PC-9 (cell line): ENCODE results near the gene TNS4. TPM values are rescaled to one million over a fixed set of nuclear protein-coding genes. Genes with fewer than 3 reads are reported as not detected.

Source experiments
- BruUV-seq: library from RNA; stranded (reverse); fragments of 400-500 nt; replicated peaks from 2 replicates; lab custom pipeline; 2021; lab: Mats Ljungman, UMichigan
- CTCF ChIA-PET: fragments of 300-600 bp; sonication (Branson Sonifier 250); formaldehyde crosslinking; loops from one replicate; lab custom pipeline; 2022; ENCODE audit warnings: antibody characterized with exemption; lab: Charles Lee
- POLR2A ChIA-PET: fragments of 300-600 bp; sonication (Branson Sonifier 250); formaldehyde crosslinking; loops from one replicate; lab custom pipeline; 2022; ENCODE audit warnings: antibody characterized with exemption; ENCODE audit not compliant: unreplicated experiment; lab: Charles Lee
- DNase-seq, 2 experiments: peaks; one replicate each; pipeline versions ENCODE4 v3.0.0 to v3.0.0-alpha.2; 2015 to 2022; ENCODE audit warnings: mixed read lengths in 1 of 2
- H2AFZ ChIP-seq: fragments of 200-600 bp; sonication (generic); 2 replicates; pipeline ENCODE4 v1.8.1; 2017; ENCODE audit warnings: antibody characterized with exemption
- H3F3A ChIP-seq: fragments of 200-600 bp; sonication (generic); 2 replicates; pipeline ENCODE4 v1.8.1; 2017; ENCODE audit warnings: antibody characterized with exemption, mild to moderate bottlenecking, low read depth; ENCODE audit not compliant: insufficient read depth
- H3K27ac ChIP-seq: fragments of 200-600 bp; sonication (generic); 2 replicates; pipeline ENCODE4 v1.6.1; 2016; ENCODE audit warnings: mixed run types
- H3K27me3 ChIP-seq: fragments of 200-600 bp; sonication (generic); 2 replicates; pipeline ENCODE4 v1.6.1; 2016; ENCODE audit warnings: low read depth, mixed run types; ENCODE audit not compliant: insufficient read depth
- H3K36me3 ChIP-seq: fragments of 200-600 bp; sonication (generic); 2 replicates; pipeline ENCODE4 v1.6.1; 2016; ENCODE audit warnings: low read depth, mixed run types
- H3K4me1 ChIP-seq: fragments of 200-600 bp; sonication (generic); replicated peaks from 2 replicates; pipeline ENCODE4 v1.6.1; 2016; ENCODE audit warnings: mixed run types; ENCODE audit not compliant: insufficient read depth
- H3K4me2 ChIP-seq: fragments of 200-600 bp; sonication (generic); 2 replicates; pipeline ENCODE4 v1.6.1; 2017; ENCODE audit warnings: mixed run types
- H3K4me3 ChIP-seq: fragments of 200-600 bp; sonication (generic); 2 replicates; pipeline ENCODE4 v1.6.1; 2016; ENCODE audit warnings: mixed run types
- H3K79me2 ChIP-seq: fragments of 200-600 bp; sonication (generic); 2 replicates; pipeline ENCODE4 v1.6.1; 2017; ENCODE audit warnings: low read depth, mixed run types
- H3K9me2 ChIP-seq: fragments of 200-600 bp; sonication (generic); 2 replicates; pipeline ENCODE4 v1.8.1; 2017; ENCODE audit warnings: mild to moderate bottlenecking; ENCODE audit not compliant: insufficient read depth
- H3K9me3 ChIP-seq: fragments of 200-600 bp; sonication (generic); 2 replicates; pipeline ENCODE4 v1.8.1; 2016; ENCODE audit warnings: low read depth; ENCODE audit not compliant: insufficient read depth
- H4K20me1 ChIP-seq: fragments of 200-600 bp; sonication (generic); 2 replicates; pipeline ENCODE4 v1.8.1; 2017; ENCODE audit not compliant: insufficient read depth
- CTCF ChIP-seq: fragments of 200-600 bp; sonication (generic); conservative IDR thresholded peaks from 2 replicates; pipeline ENCODE4 v1.6.1; 2017; ENCODE audit warnings: mixed run types, antibody characterized with exemption, mild to moderate bottlenecking, moderate library complexity
- EZH2 ChIP-seq: fragments of 200-600 bp; sonication (generic); IDR thresholded peaks from 2 replicates; pipeline ENCODE4 v1.8.0; 2017; ENCODE audit warnings: antibody characterized with exemption, low read depth
- intact Hi-C: fragments of 100-400 bp; cut with micrococcal nuclease; formaldehyde crosslinking; loops from one replicate; pipeline ENCODE4 v1.10.0; 2022; ENCODE audit not compliant: unreplicated experiment
- total RNA-seq: library from RNA; stranded (reverse); gene quantifications from 2 replicates; pipeline ENCODE4 v1.2.3, GENCODE V29; 2021

Gene TNS4
- total RNA-seq, 1 experiment from 2014 or later: 17.4 TPM

DNA sequence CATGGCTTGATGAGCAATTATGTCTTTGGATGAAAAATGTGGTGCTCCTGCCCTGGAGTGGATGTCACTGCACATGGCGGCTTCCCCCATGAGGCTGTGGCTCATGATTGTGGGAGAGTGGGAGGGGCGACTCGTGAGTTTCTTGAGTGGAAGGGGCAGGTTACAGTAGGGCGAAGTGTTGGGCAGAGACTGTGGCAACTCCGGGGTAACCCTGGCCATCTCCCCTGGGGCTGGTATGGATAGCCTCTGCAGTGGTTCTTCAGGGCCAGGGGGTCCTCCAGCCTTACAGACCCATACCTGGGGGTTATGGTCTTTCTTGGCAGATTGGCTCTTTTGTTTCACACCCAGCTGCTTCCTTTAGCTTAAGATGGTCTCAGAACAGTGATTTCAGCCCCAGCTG lies 1.3 kb upstream of the TNS4 start:
- Histone ChIP-seq H3K9me3 (no peaks in the 10 kb centered on the region), H3K4me3 (no peak overlapping the region), H3K27me3 (no peaks in the 10 kb centered on the region), H3F3A (peaks cover 10% of the 10 kb centered on the region; the same call in 1 of the 2 replicates), H3K27ac (no peak overlapping the region), H4K20me1 (no peaks in the 10 kb centered on the region), H3K9me2 (no peaks in the 10 kb centered on the region), H2AFZ (no peak overlapping the region), H3K36me3 (no peaks in the 10 kb centered on the region), H3K79me2 (peaks cover 34% of the 10 kb centered on the region), H3K4me1 (peaks cover 37% of the 10 kb centered on the region), H3K4me2 (no peak overlapping the region)
- no peak for DNase-seq
- ChIA-PET CTCF (interaction anchor here (0.6 kb wide), 1 partner anchor 31 kb away, joined by 17 read pairs; no protein-coding TSS in a partner anchor), POLR2A (interaction anchor here (0.6 kb wide), 1 partner anchor 10 kb away, joined by 4 read pairs; no protein-coding TSS in a partner anchor)
- intact Hi-C loops: no loop called here
- no TSS peak for BruUV-seq
- TF ChIP-seq EZH2 (no peak), CTCF (no peak)

DNA sequence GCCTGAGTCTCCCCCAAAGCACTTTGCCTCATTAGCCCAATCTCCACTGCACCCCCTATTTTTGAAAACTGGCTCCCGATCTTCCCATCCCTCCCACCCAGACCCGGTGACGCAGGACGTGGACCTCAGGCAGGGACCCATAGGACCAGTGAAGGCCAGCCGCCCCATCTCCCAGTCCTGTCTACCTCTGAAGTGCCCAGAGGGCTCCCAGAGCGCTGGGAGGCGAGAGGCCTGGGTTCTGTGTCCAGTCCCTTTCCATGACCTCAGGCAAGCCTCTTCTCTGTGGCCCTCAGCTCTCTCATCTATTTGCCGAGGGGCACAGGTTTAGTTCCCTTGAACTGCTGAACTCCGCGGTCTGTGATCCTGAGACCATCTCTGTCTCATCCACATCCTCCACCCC lies 714 bp downstream of the TNS4 start:
- no peaks in the 10 kb centered on the region for H4K20me1 ChIP-seq
- H3K4me2 ChIP-seq: peak overlapping the region; percentile 77
- BruUV-seq: no TSS peak
- H3K9me2 ChIP-seq: no peaks in the 10 kb centered on the region
- no peaks in the 10 kb centered on the region for H3K27me3 ChIP-seq
- TF ChIP-seq CTCF: no peak
- no peak for TF ChIP-seq EZH2
- no peaks in the 10 kb centered on the region for H3K9me3 ChIP-seq
- POLR2A ChIA-PET: interaction anchor here (1.0 kb wide), 1 partner anchor 11 kb away, joined by 4 read pairs; no protein-coding TSS in a partner anchor
- CTCF ChIA-PET: interaction anchor here (0.6 kb wide), 1 partner anchor 60 kb away, joined by 4 read pairs; no protein-coding TSS in a partner anchor
- no peak overlapping the region for H3K27ac ChIP-seq
- H3K4me1 ChIP-seq: peaks cover 39% of the 10 kb centered on the region
- H3K79me2 ChIP-seq: peaks cover 48% of the 10 kb centered on the region
- peaks cover 21% of the 10 kb centered on the region; the same call in 1 of the 2 replicates for H3F3A ChIP-seq
- DNase-seq: no peak
- H3K36me3 ChIP-seq: 0 out of 2 replicates have a peak, but pooled peaks cover 6% of the 10 kb centered on the region
- peak overlapping the region; percentile 45; the same call in 1 of the 2 replicates for H2AFZ ChIP-seq
- peak overlapping the region; percentile 80 for H3K4me3 ChIP-seq
- intact Hi-C loops: no loop called here

- peaks cover 50% of the 10 kb centered on the region for H3K79me2 ChIP-seq
- H3K27ac ChIP-seq: no peak overlapping the region
- H3K9me2 ChIP-seq: no peaks in the 10 kb centered on the region
- TF ChIP-seq CTCF (no peak), EZH2 (no peak)
- CTCF ChIA-PET: interaction anchor here (0.8 kb wide), 1 partner anchor 33 kb away, joined by 5 read pairs; no protein-coding TSS in a partner anchor
- no peaks in the 10 kb centered on the region for H3K9me3 ChIP-seq
- no peaks in the 10 kb centered on the region for H4K20me1 ChIP-seq
- 0 out of 2 replicates have a peak, but pooled peaks cover 11% of the 10 kb centered on the region for H3K36me3 ChIP-seq
- H2AFZ ChIP-seq: peak overlapping the region; percentile 45; the same call in 1 of the 2 replicates
- H3K4me3 ChIP-seq: peak overlapping the region; percentile 80
- H3K4me1 ChIP-seq: peaks cover 42% of the 10 kb centered on the region
- POLR2A ChIA-PET: interaction anchor here (0.7 to 1.4 kb wide), 4 partner anchors 10 to 33 kb away, joined by 4 to 14 read pairs (median 8); no protein-coding TSS in a partner anchor
- H3F3A ChIP-seq: peaks cover 21% of the 10 kb centered on the region; the same call in 1 of the 2 replicates
- intact Hi-C loops: no loop called here
- H3K4me2 ChIP-seq: peak overlapping the region; percentile 77
- no peaks in the 10 kb centered on the region for H3K27me3 ChIP-seq
- BruUV-seq: no TSS peak
- no peak for DNase-seq
These were observed 1.2 kb downstream of the TNS4 start for GRCh38 chr17:40500190-40500589.
